GM18511 (cell line): ENCODE results near the gene TPRX1.
A peak's percentile ranks its signal among the peaks of the same experiment; 100 is the strongest.
"Not testable (repeated sequence)": the region's sequence is repeated elsewhere in the genome, so short reads cannot be mapped to it uniquely, and the experiment has no call there.

Experiments used
- ATAC-seq: cut with Tn5 transposase; IDR thresholded peaks from one replicate; pipeline ENCODE4 v1.9.1; 2021; ENCODE audit warnings: mild to moderate bottlenecking, moderate library complexity; ENCODE audit not compliant: unreplicated experiment

TPRX1 gene

DNA sequence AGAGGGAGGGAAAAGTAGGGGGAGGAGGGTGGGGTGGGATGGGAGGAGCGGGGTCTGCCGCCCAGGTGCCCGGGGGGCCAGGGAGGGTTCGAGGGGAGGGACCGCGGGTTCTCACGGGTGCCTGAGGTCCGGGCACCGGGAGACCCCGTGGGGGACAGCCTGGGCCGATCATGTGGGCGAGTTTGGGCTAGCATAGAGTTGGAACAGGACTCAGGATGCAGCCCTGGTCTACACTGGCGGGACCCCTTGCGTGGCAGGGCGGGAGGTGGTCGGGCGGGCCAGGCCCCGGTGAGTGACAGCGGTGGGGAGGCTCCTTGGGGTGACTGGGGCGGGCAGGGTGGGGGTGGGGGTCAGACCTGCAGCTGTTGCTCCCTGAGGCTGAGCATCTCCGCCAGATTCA, 1.2 kb downstream of the TPRX1 start:
- ATAC-seq, result not testable (repeated sequence)

DNA sequence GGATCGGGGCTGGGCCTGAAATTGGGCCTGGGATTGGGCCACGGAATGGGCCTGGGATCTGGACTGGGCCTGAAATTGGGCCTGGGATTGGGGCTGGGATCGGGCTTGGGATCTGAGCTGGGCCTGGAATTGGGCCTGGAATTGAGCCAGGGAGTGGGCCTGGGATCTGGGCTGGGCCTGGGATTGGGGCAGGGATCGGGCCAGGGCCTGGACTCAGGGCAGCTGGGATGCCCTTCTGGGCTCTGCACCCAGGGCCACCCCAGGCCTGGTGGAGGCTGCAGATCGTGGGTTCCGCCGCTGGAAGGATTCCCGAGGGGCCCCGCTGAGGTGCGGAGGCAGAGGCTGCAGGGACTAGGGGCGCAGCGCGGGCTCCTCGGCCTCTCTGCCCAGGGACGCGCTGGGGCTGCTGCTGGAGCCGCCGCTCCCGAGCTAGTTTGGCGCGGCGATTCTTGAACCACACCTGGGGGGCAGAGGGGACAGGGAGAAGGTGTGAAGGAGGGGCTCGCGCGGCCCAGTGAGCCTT, 1.8 kb downstream of the TPRX1 start:
- ATAC-seq, result no peak

DNA sequence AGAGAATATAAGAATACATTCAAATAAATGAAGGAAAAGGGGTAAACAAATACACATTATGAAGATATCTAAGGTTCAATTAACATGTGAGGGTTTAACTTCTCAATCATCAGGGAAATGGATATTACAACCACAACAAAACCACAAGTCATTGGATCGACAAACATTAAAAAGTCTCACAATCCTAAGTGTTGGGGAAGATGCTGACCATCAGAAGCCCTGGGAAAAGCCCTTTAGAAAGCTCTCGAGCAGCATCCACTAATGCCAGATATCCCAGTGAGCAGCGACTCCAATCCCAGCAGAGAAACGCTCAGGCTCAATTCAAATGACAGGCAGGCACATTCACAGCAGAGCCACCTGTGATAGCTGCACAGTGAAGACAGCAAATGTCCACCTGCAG, 3.1 kb downstream of the TPRX1 start:
- ATAC-seq, result no peak

DNA sequence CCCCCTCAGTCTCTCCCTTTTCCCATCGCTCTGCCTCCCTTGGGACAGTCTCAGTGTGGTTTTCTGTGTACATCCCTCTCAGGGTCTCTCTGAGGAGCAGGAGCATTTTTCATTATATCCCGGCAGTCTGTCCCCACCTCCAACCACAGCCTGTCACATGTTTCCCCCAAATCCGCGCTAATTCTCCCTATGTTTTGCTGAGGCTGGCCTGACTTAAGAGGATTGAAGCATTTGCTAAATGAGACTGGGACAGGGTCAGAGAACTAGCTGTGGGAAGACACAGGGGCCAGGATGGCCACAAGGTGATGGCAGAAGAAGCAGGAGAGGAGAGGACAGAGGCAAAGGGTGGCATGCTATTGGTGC, 5.5 kb downstream of the TPRX1 start:
- no peak for ATAC-seq

DNA sequence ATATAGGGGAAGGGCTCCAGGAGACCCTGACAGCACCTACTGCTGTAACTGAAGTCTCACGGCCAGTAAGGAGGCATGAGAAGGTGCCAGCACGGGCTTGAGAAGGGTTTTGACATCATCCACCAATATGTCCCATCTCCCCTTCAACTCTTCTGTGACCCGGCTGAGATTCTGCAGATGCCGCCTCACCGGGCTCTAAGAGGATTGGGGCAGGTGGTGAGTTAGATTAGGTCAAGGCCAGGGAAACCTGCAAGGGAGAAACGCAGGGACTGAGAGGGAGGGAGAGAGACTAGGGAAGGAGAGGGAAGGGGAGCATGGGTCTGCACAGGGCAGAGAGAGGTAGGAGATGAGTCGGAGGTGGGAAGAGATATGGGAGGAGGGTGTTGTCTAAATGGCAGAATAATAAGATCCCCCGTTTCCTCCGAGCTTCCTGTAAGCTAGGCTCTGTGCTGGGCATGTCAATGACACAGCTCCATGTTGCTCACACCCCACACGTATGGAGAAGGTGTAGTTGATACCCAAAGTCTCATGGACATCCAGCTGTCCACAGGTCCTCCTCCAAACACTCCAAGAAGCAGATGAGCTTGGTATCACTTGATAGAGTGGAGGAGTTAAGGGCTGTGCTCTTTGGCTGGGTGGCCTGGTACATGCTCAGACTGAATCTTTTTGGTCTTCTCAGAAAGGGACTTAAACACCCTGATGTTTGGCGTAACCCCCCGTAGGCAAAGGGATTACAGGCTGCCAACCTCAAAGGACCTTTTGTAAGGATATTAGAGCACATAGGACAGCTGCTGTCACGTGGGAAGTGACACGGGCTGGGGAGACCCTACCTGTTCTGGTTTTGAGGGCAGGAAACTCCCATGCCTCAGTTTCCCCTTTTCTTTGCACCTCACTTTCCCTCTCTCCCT, 6.1 kb downstream of the TPRX1 start:
- no peak for ATAC-seq

DNA sequence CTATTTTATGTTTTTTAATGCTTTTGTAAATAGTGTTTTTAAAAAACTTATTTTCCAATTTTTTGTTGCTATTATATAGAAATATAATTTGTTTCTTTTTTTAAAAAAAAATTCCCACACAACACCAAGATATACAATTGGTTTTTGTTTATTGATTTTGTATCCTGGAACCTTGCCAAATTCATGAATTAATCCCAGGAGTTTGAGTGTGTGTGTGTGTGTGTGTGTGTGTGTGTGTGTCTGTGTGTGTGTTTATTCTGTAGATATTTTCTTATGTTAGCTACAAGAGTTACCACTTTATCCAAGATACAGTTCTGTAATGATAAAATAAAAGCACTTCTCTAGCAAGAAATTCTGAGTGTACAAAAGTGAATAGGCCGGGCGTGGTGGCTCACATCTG, 7.6 kb downstream of the TPRX1 start:
- no peak for ATAC-seq

DNA sequence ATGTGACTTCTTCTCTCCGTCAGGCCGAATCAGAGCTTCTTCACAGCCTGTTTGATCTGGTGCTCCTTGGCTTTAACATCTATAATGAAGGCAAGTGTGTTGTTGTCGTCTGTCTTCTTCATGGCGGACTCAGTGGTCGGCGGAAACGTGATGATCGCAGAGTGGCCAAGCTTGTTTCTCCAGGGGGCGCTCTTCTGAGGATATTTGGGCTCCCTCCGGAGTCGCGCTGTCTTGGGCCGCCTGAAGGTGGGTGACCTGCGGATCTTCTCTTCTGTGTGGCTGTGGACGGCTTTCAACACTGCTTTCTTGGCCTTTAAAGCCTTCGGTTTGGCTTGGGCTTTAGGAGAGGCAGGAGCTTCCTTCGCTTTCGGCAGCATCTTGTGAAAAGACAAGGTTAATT, 9.8 kb downstream of the TPRX1 start:
- no peak for ATAC-seq

DNA sequence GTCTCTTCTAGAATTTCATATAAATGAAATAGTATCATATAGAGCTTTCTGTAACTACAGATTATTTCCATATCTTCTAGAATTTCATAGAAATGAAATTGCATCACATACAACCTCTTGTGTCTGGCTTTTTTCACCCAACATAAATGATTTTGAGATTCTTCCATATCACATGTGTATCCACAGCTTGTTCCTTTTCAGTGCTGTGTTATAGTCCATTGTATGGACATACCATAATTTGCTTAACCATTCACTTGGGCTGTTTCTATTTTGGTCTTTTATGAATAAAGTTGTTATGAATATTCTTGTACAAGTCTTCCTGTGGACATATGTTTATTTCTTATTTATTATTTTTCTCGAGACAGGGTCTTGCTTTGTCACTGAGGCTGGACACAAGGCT, 11.7 kb downstream of the TPRX1 start:
- no peak for ATAC-seq

DNA sequence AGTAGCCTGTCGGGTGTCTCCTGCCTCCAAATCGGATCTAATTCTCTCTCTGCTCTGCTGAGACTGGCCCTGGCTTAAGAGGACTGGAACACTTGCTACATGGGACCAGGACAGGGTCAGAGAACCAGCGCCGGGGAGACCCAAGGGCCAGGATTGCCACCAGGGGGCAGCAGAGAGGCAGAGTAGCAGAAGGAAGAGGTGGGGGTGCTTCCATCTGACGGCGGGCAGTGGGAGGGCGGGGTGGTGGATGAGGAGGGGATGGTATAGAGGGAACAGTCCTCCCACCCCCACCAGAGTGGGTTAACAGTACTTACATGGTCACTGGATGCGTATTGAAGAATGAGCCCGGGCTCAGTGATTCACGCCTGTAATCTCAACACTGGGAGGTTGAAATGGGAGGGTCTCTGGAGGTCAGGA, 13.9 kb downstream of the TPRX1 start:
- ATAC-seq, result no peak

DNA sequence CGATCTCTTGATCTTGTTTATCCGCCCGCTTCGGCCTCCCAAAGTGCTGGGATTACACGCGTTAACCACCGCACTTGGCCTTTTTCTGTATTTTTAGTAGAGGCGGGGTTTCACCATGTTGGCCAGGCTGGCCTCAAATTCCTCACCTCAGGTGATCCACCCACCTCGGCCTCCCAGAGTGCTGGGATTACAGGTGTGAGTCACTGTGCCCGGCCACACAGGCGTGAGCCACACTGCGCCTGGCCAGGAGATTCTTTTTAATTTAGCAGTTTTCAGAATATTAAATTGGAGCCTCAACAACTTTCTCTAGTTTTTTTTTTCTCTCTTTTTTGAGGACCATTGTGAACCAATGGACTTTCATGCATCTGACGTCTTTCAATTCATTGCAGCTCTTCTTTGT, 14.5 kb downstream of the TPRX1 start:
- not testable (repeated sequence) for ATAC-seq

DNA sequence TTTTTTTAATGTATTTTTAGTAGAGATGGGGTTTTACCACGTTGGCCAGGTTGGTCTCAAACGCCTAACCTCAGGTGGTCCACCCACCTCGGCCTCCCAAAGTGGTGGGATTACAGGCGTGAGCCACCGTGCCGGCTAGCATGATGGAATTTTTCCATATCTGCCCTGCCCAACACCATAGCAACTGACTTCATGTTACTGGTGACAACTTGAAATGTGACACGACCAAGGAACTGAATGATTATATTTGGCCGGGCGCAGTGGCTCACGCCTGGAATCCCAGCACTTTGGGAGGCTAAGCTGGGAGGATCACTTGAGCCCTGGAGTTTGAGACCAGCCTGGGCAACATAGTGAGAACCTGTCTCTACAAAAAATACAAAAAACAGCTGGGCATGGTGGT, 17.0 kb downstream of the TPRX1 start:
- ATAC-seq, result not testable (repeated sequence)

DNA sequence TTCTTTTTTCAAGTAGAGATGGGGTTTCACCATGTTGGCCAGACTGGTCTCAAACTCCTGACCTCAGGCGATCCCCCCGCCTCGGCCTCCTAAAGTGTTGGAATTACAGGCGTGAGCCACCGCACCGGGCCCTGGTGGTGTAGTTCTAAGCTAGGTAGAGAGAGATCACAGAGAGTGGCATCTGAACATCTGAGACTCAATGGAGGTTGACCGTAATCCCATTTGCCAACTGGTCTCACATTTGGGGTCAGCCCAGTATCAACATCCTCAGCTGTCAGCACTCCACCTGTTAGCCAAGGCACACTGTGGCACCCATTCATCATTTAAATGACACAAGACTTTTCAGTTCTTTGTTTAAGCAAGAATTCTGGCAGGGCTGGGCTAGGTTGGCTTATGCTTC, 17.8 kb downstream of the TPRX1 start:
- no peak for ATAC-seq

DNA sequence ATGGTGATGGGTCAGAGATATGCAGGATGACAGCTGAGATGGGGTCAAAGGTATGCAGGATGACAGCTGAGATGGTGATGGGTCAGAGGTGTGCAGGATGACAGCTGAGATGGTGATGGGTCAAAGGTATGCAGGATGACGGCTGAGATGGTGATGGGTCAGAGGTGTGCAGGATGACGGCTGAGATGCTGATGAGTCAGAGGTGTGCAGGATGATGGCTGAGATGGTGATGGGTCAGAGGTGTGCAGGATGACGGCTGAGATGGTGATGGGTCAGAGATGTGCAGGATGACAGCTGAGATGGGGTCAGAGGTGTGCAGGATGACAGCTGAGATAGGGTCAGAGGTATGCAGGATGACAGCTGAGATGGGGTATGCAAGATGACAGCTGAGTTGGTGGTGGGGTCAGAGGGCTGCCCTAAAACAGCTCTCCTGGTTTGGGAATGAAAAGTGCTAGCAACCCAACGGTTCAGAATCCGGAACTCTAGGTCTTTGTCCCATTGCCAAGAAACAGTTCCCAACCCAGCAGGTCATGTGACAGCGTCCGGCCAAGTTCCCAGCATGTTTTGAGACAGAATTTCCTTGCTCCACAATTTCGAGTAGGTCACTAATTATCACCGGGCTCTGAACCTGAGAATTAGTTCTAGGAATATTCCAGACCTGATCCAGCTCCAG, 22.6 kb downstream of the TPRX1 start:
- ATAC-seq, result no peak

DNA sequence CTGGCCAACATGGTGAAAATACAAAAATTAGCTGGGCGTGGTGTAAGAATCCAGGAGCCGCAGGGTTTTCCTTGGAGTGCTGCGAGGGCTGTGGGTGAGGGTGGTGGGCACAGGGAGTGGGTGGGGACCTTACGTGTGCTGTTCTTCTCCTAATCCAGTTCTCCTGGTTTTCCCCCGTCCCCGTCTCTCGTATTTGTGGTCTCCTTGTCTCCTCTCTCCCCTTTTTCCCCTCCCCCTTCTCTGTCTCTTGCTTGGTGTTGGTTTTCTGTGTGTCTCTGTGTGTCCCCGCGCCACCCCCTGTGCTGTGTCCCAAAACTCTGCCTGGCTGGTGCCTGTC, 24.2 kb downstream of the TPRX1 start:
- ATAC-seq, result no peak

DNA sequence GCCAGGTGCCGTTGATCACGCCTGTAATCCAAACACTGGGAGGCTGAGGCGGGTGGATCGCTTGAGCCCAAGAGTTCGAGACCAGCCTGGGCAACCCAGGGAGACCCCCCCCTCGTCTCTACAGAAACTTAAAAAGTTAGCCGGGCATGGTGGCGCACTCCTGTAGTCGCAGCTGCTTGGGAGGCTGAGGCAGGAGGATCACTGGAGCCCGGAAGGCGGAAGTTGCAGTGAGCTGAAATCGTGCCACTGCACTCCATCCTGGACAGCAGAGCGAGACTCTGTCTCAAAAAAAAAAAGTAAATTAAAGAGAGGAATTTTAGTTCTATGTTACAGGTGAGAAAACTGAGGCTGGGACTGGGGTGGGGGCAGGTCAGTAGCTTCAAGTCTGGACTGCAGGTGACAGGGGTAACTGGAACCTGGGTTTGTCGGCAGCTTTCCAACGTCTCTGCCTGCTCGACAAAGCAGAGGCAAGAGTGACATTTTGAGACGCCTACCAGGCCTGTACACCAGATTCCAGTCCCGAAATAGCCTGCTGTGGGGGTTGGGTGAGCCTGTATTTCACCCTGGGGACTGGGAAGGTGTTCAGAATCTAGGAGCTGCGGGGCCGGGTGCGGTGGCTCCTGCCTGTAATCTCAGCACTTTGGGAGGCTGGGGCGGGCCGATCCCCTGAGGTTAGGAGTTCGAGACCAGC, 24.7 kb downstream of the TPRX1 start:
- no peak for ATAC-seq

DNA sequence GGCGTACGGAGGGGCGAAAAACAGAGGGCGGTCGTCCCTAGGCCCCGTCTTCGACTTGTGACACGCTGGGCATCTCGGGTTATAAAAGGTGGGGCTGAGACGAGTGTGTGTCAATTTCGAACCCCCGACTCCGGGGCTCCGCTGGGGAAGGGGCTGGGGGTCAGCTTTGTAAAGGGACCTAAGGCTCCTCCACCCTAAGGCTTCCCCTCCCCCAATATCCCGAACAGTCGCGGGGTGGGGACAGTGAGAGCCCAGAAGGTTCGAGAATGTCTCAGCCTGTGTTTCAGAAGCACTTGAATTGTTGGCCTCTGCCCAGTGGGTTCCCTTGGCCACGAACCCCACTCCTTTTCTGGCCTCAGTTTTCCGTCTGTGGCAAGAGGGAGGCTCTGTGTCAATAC, 25.4 kb downstream of the TPRX1 start:
- no peak for ATAC-seq

DNA sequence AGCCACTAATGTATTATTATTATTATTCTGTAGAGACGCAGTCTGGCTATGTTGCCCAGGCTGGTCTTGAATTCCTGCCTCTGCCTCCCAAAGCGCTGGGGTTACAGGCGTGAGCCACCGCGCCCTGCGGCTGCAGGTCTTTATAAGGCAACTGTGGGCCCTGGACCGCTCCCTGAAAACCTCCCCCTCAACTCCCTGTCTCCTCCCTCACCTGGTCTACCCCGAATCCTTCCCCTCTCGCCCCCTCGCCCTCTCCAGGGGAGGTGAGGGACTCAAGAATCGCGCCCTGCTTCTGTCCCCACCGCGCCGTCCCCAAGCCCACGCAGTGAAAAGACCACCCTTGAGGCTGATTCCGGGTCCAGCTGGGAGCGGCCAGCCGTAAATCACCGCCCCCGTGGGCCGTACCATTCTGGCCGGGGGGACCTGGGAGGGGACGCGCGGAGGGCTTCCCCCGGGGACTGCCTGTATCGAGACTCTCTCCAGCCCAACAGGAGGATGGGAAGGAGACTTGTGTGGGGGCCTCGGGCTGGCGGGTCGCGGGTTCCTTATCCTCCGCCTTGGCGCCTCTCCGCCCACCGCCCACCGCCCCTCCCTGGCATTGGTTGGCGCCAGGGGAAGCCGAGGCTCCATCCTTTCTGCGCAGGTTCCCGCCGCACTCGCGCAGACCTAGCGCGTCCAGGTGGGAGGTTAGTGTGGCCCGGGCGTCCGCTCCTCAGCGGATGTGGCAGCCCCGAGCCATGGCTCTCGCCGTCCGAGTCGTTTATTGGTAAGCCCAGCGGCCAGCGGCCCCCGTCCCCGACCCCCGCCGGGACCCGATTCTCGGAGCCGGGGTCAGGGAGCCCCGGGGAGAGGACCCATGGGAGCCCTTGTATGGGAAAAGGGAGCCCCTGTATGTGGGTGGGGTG, 26.1 kb downstream of the TPRX1 start, which contains the start of gene SELENOW:
SELENOW (plus strand) TSS at position 655 of the 905 bp plus-strand sequence; CDS start at position 738, 83 bp downstream.
- ATAC-seq, result peak; percentile 87

DNA sequence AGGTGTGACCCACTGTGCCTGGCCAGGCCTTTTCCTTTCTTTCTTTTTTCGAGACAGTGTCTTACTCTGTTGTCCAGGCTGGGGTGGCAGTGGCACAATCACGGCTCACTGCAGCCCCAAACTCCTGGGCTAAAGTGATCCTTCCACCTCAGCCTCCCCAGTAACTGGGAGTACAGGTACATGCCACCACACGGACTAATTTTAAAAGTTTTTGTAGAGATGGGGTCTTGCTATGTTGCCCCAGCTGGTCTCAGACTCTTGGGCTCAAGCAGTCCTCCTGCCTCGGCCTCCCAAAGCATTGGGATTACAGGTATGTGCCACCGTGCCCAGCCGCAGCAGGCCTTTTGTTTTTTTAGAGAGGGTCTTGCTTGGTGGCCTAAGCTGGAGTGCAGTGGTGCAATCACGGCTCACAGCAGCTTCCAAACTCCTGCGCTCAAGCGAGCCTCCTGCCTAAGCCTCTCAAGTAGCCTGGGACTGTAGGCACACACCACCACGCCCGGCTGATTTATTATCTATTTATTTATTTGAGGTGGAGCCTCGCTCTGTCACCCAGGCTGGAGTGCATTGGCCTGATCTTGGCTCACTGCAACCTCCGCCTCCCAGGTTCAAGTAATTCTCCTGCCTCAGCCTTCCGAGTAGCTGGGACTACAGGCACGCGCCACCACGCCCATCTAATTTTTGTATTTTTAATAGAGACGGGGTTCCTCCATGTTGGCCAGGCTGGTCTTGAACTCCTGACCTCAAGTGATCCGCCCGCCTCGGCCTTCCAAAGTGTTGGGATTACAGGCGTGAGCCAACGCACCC, 26.9 kb downstream of the TPRX1 start:
- not testable (repeated sequence) for ATAC-seq

DNA sequence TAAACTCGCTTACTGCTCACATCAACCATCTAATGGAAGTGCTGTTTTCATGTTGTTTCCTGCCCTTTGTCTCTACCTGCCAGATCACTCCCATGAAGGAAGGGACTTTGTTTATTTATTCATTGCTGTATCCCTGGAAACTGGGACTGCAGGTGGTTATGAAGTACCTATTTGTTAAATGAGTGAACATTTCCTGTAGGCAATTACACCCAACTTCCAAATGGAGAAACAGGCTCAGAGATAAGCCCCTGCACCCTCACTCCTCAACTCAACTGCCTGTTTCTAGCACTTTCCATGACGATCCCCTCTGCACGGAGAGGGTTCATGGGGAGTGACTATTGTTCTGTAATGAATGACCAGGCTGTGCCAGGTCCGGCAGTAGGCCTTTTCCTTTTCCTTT, 27.8 kb downstream of the TPRX1 start:
- no peak for ATAC-seq

DNA sequence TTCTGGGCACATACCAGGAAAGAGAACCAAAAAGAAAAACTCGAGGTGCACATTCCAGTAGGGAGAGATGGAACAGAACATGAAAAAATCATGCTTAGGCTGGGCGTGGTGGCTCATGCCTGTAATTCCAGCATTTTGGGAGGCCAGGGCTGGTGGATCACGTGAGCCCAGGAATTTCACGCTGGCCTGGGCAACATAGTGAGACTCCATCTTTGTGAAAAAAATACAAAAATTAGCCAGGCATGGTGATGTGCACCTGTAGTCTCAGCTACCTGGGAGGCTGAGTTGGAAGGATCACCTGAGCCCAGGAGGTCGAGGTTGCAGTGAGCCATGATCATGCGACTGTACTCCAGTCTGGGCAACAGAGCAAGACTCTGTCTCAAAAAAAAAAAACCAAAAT, 33.1 kb downstream of the TPRX1 start:
- not testable (repeated sequence) for ATAC-seq
